ENCODE data around the gene KDELR3.

DNA sequence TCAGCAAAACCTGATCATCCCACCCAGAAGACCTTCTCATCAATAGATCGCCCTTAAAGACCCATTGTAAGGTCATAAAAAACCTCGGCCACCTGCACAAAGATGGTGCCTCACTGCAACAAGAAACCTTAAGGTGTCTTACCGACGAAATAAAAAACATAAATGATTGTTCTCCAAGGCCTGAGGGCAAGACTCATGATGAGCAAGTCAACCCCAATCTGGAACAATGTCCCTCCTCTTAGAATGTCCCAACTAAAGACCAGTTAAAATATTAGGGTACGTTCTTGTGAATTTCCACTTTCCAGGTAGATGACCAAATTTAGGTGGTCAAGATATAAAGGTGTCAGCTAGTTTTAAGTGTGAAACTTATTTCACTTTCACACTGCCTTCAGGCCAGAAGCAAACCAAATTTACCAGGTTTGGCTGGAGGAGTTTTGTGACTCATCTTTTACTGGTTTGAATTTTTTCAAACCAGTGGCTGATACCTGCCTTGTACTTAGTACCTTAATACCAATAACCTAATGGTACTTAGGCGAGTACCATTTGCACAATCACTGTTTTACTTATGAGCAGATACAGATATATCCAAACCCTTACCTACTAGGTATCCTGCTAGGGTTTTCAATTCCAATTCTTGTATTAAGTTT lies 14.9 kb downstream of the KDELR3 start:
- TF ChIP-seq, protein P1, sequence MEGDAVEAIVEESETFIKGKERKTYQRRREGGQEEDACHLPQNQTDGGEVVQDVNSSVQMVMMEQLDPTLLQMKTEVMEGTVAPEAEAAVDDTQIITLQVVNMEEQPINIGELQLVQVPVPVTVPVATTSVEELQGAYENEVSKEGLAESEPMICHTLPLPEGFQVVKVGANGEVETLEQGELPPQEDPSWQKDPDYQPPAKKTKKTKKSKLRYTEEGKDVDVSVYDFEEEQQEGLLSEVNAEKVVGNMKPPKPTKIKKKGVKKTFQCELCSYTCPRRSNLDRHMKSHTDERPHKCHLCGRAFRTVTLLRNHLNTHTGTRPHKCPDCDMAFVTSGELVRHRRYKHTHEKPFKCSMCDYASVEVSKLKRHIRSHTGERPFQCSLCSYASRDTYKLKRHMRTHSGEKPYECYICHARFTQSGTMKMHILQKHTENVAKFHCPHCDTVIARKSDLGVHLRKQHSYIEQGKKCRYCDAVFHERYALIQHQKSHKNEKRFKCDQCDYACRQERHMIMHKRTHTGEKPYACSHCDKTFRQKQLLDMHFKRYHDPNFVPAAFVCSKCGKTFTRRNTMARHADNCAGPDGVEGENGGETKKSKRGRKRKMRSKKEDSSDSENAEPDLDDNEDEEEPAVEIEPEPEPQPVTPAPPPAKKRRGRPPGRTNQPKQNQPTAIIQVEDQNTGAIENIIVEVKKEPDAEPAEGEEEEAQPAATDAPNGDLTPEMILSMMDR (IDR thresholded peaks at IDR 0.05), result no peak
- no peak for TF ChIP-seq POLR2AphosphoS5 (IDR thresholded peaks at IDR 0.05; ENCODE audit: low read depth, low read length)
- TF ChIP-seq, protein P2, sequence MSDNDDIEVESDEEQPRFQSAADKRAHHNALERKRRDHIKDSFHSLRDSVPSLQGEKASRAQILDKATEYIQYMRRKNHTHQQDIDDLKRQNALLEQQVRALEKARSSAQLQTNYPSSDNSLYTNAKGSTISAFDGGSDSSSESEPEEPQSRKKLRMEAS (IDR thresholded peaks at IDR 0.05; ENCODE audit: low read depth), result no peak
- TF ChIP-seq TCF12 (IDR thresholded peaks at IDR 0.05), result no peak
- no peak for TF ChIP-seq RAD21 (IDR thresholded peaks at IDR 0.05; ENCODE audit: low read length)
